ENCODE measurements around the gene BCR. TPM values are rescaled to one million over a fixed set of nuclear protein-coding genes. Genes with fewer than 3 reads are reported as not detected.

The BCR gene
- total RNA-seq, 1 donor from 2014 or later = 69.0 TPM

DNA sequence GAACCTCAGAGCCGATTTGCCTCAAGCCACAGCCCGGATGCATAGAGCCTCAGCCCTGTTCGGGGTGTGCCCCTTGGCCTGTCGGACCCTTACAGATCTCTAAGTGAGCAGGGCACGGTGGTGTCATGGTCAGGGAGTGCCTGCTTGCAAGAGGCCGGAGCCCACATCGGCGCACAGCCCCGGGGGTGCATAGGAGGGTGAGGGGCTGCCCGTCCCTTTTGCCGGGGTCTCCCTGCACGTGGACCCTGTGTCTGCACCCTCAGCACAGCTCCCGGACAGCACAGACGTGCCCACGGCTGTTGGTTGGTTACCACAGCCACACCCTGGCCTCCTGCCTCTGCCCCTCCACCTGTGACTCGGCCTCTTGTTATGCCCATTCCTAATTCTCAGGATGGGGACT is 28.5 kb upstream of the BCR start:
- TF ChIP-seq, protein P1, sequence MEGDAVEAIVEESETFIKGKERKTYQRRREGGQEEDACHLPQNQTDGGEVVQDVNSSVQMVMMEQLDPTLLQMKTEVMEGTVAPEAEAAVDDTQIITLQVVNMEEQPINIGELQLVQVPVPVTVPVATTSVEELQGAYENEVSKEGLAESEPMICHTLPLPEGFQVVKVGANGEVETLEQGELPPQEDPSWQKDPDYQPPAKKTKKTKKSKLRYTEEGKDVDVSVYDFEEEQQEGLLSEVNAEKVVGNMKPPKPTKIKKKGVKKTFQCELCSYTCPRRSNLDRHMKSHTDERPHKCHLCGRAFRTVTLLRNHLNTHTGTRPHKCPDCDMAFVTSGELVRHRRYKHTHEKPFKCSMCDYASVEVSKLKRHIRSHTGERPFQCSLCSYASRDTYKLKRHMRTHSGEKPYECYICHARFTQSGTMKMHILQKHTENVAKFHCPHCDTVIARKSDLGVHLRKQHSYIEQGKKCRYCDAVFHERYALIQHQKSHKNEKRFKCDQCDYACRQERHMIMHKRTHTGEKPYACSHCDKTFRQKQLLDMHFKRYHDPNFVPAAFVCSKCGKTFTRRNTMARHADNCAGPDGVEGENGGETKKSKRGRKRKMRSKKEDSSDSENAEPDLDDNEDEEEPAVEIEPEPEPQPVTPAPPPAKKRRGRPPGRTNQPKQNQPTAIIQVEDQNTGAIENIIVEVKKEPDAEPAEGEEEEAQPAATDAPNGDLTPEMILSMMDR (conservative IDR thresholded peaks at IDR 0.05; ENCODE audit: low read depth, low read length) = no peak
- DNase-seq (ENCODE audit: low read depth) = no peak
- H3K4me3 ChIP-seq (ENCODE audit: low read depth, low read length) = no peak overlapping the region

- no peak for DNase-seq (ENCODE audit: low read depth)
- TF ChIP-seq, protein P1 (conservative IDR thresholded peaks at IDR 0.05; ENCODE audit: low read depth, low read length) = no peak
- no peak overlapping the region for H3K4me3 ChIP-seq (ENCODE audit: low read depth, low read length)
These were observed 27.8 kb upstream of the BCR start for GRCh38 chr22:23152238-23153114.

- DNase-seq (ENCODE audit: low read depth) = no peak
- TF ChIP-seq, protein P1 (conservative IDR thresholded peaks at IDR 0.05; ENCODE audit: low read depth, low read length) = no peak
- no peak overlapping the region for H3K4me3 ChIP-seq (ENCODE audit: low read depth, low read length)
These were observed 26.3 kb upstream of the BCR start for GRCh38 chr22:23153994-23154393.

GRCh38 chr22:23154461-23154860 is 25.8 kb upstream of the BCR start:
- H3K4me3 ChIP-seq (ENCODE audit: low read depth, low read length) = no peak overlapping the region
- no peak for DNase-seq (ENCODE audit: low read depth)
- TF ChIP-seq, protein P1 (conservative IDR thresholded peaks at IDR 0.05; ENCODE audit: low read depth, low read length) = no peak

- DNase-seq (ENCODE audit: low read depth) = no peak
- TF ChIP-seq, protein P1 (conservative IDR thresholded peaks at IDR 0.05; ENCODE audit: low read depth, low read length) = no peak
- H3K4me3 ChIP-seq (ENCODE audit: low read depth, low read length) = no peak overlapping the region
These were observed 25.2 kb upstream of the BCR start for GRCh38 chr22:23155143-23155542.

DNA sequence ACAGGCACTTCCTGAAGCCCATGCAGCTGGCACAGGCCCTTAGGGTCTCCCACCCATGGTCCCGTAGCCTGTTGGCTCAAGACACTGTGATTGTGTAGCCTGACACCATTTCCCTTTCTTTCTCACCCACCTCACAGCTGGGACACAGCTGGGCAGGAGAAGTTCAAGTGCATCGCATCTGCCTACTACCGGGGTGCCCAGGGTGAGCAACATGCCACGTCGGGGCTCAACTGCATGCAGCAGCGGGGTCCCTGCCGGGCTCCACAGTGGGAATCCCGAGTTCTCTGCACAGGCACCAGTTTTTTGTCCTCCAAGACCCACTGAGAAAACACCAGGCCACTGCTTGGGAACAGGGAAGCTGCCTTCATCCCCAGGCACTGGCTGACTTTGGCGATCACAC is 24.5 kb upstream of the BCR start:
- no peak for DNase-seq (ENCODE audit: low read depth)
- TF ChIP-seq, protein P1 (conservative IDR thresholded peaks at IDR 0.05; ENCODE audit: low read depth, low read length) = no peak

GRCh38 chr22:23156286-23156685 is 24.0 kb upstream of the BCR start:
- H3K4me3 ChIP-seq (ENCODE audit: low read depth, low read length) = no peak overlapping the region
- TF ChIP-seq, protein P1 (conservative IDR thresholded peaks at IDR 0.05; ENCODE audit: low read depth, low read length) = peak; percentile 15
- no peak for DNase-seq (ENCODE audit: low read depth)

More for the DNA sequence above, 24.5 kb upstream of the BCR start:
- no peak overlapping the region for H3K4me3 ChIP-seq (ENCODE audit: low read depth, low read length)
